GM13977 (cell line): ENCODE results near the gene VSIG8.

Source experiments
- DNase-seq: peaks from one replicate; pipeline ENCODE4 v3.0.0; 2012; ENCODE audit warnings: low spot score
- in situ Hi-C: fragments of 300-500 bp; cut with MboI; formaldehyde crosslinking; loops from one replicate; pipeline ENCODE4 v1.12.0; 2022; ENCODE audit warnings: low sequenced_read_pairs, low pct_unique_long_range_greater_than_20kb, mixed read lengths, inconsistent platforms; ENCODE audit not compliant: unreplicated experiment
- TF ChIP-seq, protein P1 (sequence below): IDR thresholded peaks from 2 replicates; pipeline ENCODE4 v1.5.1; 2012; ENCODE audit warnings: mild to moderate bottlenecking, control low read depth; ENCODE audit not compliant: insufficient read depth; ENCODE audit errors: extremely low read depth, missing control alignments

Gene VSIG8

DNA sequence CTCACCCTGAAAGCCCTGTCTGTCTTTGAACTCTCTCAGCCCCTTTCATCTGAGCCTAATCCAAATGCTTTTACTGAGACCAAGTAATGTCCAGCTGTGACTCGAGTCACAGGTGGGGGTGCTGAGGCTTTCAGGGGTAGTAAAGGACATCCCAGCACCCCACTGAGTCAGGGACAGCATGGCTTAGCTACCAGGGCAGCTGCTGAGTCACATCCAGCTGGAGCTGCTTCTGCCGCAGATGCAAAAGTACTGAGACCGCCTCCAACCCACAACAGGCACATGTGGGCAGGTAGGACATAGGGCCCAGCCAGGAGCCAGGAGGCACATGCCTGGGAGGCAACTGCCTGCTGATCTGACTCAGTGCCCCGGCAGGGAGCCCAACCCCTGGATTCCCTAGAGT lies 6.7 kb upstream of the VSIG8 start:
- in situ Hi-C loops: no loop called here
- TF ChIP-seq, protein P1, sequence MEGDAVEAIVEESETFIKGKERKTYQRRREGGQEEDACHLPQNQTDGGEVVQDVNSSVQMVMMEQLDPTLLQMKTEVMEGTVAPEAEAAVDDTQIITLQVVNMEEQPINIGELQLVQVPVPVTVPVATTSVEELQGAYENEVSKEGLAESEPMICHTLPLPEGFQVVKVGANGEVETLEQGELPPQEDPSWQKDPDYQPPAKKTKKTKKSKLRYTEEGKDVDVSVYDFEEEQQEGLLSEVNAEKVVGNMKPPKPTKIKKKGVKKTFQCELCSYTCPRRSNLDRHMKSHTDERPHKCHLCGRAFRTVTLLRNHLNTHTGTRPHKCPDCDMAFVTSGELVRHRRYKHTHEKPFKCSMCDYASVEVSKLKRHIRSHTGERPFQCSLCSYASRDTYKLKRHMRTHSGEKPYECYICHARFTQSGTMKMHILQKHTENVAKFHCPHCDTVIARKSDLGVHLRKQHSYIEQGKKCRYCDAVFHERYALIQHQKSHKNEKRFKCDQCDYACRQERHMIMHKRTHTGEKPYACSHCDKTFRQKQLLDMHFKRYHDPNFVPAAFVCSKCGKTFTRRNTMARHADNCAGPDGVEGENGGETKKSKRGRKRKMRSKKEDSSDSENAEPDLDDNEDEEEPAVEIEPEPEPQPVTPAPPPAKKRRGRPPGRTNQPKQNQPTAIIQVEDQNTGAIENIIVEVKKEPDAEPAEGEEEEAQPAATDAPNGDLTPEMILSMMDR: no peak
- DNase-seq: no peak

DNA sequence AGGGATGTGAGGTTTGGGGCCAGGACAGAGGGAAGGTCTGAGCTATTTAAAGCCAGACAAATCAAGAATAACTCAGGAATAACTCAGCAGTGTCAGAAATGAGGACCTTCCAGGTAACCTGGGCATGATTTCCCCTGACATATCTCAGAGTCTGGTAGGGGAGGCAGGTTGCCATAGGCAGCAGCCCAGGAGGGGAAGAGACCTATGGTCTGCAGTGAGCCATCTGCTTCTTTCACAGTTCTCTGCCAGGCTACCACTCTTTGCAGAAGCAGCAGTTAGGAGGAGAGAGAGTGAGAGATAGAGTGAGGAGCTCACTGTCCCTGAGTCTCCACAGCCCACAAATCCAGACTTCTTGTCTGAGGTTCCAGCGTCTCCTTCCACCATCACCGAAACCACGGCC lies 6.3 kb upstream of the VSIG8 start:
- TF ChIP-seq, protein P1: no peak
- DNase-seq: no peak
- in situ Hi-C loops: no loop called here

DNA sequence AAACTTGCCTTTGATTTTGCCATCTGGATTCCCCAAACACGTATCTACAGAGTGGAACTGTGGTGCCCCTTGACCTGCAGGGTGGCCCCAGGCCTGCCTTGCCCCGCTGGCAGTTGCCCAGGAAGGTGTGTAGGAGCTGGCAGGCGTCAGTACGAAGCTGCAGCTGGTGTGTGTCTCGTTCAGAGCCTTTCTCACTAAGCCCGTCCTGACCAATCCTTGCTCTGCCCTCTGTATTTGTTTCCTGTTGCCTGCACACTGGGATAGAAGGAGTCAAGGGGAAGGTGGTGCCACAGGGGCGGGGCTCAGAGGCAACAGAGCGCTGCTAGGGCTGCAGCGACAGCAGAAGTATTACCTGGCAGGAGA lies 5.2 kb upstream of the VSIG8 start:
- TF ChIP-seq, protein P1: no peak
- in situ Hi-C loops: no loop called here
- DNase-seq: no peak

DNA sequence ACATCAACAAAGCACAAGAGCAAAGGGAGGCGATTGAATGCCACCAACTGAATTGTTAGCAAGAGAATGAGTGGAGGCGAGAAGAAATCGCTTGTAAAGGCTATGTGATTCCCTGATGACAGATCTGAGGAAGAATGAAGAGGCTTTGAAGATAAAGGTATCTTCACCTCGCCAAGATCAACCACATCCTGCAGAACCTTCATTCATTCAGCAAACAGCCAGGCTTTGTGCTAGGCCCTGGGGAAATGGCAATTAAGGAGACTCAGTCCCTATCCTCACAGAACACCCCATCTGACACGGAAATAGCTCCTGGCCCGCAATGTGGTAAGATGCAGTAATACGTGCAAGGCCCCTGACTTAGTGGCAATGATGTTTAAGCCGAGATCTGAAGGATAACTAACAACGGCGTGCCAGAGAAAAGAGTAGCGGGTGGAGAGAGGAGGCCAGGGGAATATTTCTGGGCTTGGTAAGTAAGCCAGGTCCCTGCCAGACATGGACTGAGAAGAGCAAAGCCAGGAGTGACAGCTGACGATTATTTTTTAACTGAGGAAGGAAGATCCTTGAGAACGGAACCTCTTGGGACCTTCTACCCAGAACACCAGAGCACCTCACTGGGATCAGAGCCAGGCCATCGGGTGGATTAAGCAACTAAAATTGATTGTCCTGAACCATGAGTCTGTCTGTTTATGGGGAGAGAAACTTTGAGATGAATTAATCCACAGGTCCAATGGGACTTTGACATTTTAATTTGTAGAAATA lies 4.6 kb upstream of the VSIG8 start:
- TF ChIP-seq, protein P1: no peak
- in situ Hi-C loops: no loop called here
- no peak for DNase-seq

DNA sequence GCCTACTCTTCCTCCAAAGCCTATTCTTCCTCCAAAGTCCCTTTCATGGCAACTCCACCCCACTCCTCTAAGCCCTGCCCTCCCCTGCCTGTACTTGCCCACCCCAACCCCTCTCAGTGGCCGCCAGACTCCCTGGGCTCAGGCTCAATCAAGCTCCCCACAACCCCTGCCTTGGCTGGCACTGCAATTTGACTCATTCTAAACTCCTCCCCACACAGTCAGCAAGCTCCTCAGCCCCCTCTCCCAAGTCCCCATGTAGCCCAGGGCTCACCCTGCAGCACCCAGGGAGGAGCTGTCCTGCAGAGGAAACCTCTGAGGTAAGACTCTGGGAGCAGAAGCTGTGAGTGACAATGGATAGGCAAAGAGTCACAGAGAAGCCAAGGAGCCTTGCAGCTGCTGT lies 3.6 kb upstream of the VSIG8 start:
- in situ Hi-C loops: no loop called here
- TF ChIP-seq, protein P1: no peak
- DNase-seq: no peak

DNA sequence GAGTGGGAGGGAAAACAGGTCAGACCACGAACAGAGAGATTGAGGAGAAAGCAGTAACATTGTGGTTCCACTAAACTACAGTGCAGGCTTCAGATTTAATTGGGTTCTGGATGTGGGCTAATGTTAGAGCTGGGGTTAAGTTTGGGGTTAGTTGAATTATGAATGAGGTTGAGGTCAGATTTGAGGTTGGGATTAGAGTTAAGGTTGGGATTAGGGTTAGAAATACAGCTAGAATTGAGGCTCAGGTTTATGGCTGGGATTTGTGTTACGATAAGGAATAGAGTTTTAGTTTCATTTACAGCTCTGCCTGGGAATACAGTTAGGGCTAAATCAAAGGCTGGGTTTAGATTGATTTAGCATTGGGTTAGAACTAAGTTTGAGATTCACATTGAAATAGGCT lies 1.8 kb upstream of the VSIG8 start:
- TF ChIP-seq, protein P1: no peak
- DNase-seq: no peak
- in situ Hi-C loops: no loop called here
